Tibial nerve (tissue), 4 donors: ENCODE data around the gene NPLOC4. TPM values are rescaled to one million over a fixed set of nuclear protein-coding genes. Genes with fewer than 3 reads are reported as not detected.
"Not testable (repeated sequence)": the region's sequence is repeated elsewhere in the genome, so short reads cannot be mapped to it uniquely, and the experiment has no call there.

Experiments used
- DNase-seq, 2 donors: peaks; one replicate each; pipeline ENCODE4 v3.0.0-alpha.2; 2019; ENCODE audit warnings: low spot score in 2 of 2
- H3K27ac ChIP-seq, 4 donors: fragments of 200-600 bp; sonication (generic) in 3 of 4; one replicate each; pipeline ENCODE4 v1.5.1; 2017 to 2019; ENCODE audit warnings: mild to moderate bottlenecking in 1 of 4
- H3K27me3 ChIP-seq, 2 donors: fragments of 200-600 bp; sonication (generic) in 1 of 2; one replicate each; pipeline versions ENCODE4 v1.5.1 to v1.6.0; 2017 to 2019
- H3K36me3 ChIP-seq, 3 donors: fragments of 200-600 bp; sonication (generic); one replicate each; pipeline ENCODE4 v1.5.1; 2018 to 2019
- H3K4me1 ChIP-seq, 4 donors: fragments of 200-600 bp; sonication (generic) in 3 of 4; one replicate each; pipeline ENCODE4 v1.5.1; 2017 to 2019
- H3K4me3 ChIP-seq, 4 donors: fragments of 200-600 bp; sonication (generic) in 3 of 4; one replicate each; pipeline ENCODE4 v1.5.1; 2017 to 2019; ENCODE audit warnings: mild to moderate bottlenecking in 1 of 4, moderate library complexity in 1 of 4
- H3K9me3 ChIP-seq, 4 donors: fragments of 200-600 bp; sonication (generic) in 3 of 4; one replicate each; pipeline ENCODE4 v1.5.1; 2017 to 2019
- EP300 ChIP-seq, 2 donors: sonication (generic); formaldehyde crosslinking; IDR thresholded peaks; one replicate each; pipeline ENCODE4 v1.6.1; 2017; ENCODE audit warnings: antibody characterized with exemption in 2 of 2, mild to moderate bottlenecking in 1 of 2
- POLR2A ChIP-seq, 2 donors: fragments of 450-650 bp; IDR thresholded peaks; one replicate each; pipeline ENCODE4 v1.6.1; 2017; ENCODE audit warnings: antibody characterized with exemption in 2 of 2, mild to moderate bottlenecking in 2 of 2, moderate library complexity in 2 of 2
- WGBS, 2 donors: methylation state at CpG; one replicate each; pipeline ENCODE4 v1.1.5; 2018; 5-methylcytosine and 5-hydroxymethylcytosine counted together
- total RNA-seq, 4 donors: library from RNA; depleted of rRNA; stranded (reverse); fragments of >200 nt; gene quantifications; one replicate each; pipeline ENCODE4 v1.1.0, GENCODE V29; 2016
- TF ChIP-seq, protein P1 (sequence below), 5 experiments: fragments of 200-600 bp in 3 of 5; fragments of 450-650 bp in 2 of 5; sonication (generic) in 3 of 5; IDR thresholded peaks; one replicate each; pipeline ENCODE4 v1.5.1; 2016 to 2019; ENCODE audit warnings: antibody characterized with exemption in 5 of 5, mild to moderate bottlenecking in 3 of 5, moderate library complexity in 2 of 5

Gene NPLOC4
- total RNA-seq, 4 donors from 2014 or later = 51.1 to 79.2 (median 62.1) TPM

- H3K9me3 ChIP-seq = no peaks in the 10 kb centered on the region
- no peaks in the 10 kb centered on the region for H3K27me3 ChIP-seq
- peaks cover 0 to 33% (median 23%) of the 10 kb centered on the region in 4 donors for H3K4me1 ChIP-seq
- no peak overlapping the region for H3K27ac ChIP-seq
- no peak for DNase-seq
- TF ChIP-seq EP300 (IDR thresholded peaks at IDR 0.05) = no peak
- TF ChIP-seq POLR2A (IDR thresholded peaks at IDR 0.05) = no peak
- TF ChIP-seq, protein P1, sequence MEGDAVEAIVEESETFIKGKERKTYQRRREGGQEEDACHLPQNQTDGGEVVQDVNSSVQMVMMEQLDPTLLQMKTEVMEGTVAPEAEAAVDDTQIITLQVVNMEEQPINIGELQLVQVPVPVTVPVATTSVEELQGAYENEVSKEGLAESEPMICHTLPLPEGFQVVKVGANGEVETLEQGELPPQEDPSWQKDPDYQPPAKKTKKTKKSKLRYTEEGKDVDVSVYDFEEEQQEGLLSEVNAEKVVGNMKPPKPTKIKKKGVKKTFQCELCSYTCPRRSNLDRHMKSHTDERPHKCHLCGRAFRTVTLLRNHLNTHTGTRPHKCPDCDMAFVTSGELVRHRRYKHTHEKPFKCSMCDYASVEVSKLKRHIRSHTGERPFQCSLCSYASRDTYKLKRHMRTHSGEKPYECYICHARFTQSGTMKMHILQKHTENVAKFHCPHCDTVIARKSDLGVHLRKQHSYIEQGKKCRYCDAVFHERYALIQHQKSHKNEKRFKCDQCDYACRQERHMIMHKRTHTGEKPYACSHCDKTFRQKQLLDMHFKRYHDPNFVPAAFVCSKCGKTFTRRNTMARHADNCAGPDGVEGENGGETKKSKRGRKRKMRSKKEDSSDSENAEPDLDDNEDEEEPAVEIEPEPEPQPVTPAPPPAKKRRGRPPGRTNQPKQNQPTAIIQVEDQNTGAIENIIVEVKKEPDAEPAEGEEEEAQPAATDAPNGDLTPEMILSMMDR (IDR thresholded peaks at IDR 0.05) = no peak
- H3K36me3 ChIP-seq = peaks cover 0 to 27% (median 0%) of the 10 kb centered on the region in 3 donors
- 80 to 86% methylated on average over 11 of the region's 11 CpGs for WGBS, 2 donors
- H3K4me3 ChIP-seq = no peak overlapping the region
Measured at GRCh38 chr17:81680150-81680549, 43.2 kb upstream of the NPLOC4 start.

GRCh38 chr17:81676906-81677305, 40.0 kb upstream of the NPLOC4 start:
- H3K9me3 ChIP-seq = no peaks in the 10 kb centered on the region
- peaks cover 0 to 10% (median 3%) of the 10 kb centered on the region in 4 donors for H3K4me1 ChIP-seq
- no peak for TF ChIP-seq POLR2A (IDR thresholded peaks at IDR 0.05)
- TF ChIP-seq EP300 (IDR thresholded peaks at IDR 0.05) = no peak
- TF ChIP-seq, protein P1 (IDR thresholded peaks at IDR 0.05) = no peak
- no peak overlapping the region for H3K4me3 ChIP-seq
- H3K36me3 ChIP-seq = peaks cover 0 to 59% (median 0%) of the 10 kb centered on the region in 3 donors
- H3K27ac ChIP-seq = no peak overlapping the region
- no peaks in the 10 kb centered on the region for H3K27me3 ChIP-seq
- no peak for DNase-seq
- WGBS, 2 donors = 88 to 94% methylated on average over 14 to 17 of the region's 17 CpGs

DNA sequence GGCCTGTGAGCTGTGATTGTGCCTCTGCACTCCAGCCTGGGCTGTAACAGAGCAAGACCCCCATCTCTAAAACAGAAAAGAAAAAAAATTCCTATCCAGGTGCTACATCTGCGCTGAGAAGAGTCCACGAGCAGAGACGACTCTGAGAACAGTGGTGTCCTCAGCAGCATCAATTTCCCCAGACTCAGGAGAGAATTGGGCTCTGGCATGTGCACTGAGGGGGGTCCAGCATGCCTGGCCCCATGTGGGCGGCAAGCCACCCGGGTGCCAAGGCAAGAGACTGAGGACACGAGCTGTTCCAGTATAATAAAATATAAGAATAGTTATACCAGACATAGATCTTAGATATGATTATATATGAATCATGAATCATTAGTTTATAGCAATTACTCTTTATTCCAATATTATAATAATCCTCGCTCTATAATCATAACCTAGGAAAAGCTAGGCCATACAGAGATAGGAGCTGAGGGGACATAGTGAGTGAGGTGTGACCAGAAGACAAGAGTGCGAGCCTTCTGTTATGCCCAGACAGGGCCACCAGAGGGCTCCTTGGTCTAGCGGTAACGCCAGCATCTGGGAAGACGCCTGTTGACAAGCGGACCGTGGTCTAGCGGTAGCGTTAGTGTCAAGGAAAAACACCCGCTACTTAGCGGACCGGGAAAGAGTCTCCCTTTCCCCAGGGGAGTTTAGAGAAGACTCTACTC, 38.8 kb upstream of the NPLOC4 start:
- whole genome bisulfite sequencing, 2 donors = 33 to 36% methylated on average over 18 of the region's 18 CpGs
- not testable (repeated sequence) for H3K4me3 ChIP-seq, H3K27me3 ChIP-seq, H3K9me3 ChIP-seq, DNase-seq, H3K27ac ChIP-seq, H3K4me1 ChIP-seq
- H3K36me3 ChIP-seq = peaks cover 0 to 59% (median 3%) of the 10 kb centered on the region in 3 donors
- TF ChIP-seq, protein P1 (IDR thresholded peaks at IDR 0.05) = peak; percentile 53 to 56 (median 55)

DNA sequence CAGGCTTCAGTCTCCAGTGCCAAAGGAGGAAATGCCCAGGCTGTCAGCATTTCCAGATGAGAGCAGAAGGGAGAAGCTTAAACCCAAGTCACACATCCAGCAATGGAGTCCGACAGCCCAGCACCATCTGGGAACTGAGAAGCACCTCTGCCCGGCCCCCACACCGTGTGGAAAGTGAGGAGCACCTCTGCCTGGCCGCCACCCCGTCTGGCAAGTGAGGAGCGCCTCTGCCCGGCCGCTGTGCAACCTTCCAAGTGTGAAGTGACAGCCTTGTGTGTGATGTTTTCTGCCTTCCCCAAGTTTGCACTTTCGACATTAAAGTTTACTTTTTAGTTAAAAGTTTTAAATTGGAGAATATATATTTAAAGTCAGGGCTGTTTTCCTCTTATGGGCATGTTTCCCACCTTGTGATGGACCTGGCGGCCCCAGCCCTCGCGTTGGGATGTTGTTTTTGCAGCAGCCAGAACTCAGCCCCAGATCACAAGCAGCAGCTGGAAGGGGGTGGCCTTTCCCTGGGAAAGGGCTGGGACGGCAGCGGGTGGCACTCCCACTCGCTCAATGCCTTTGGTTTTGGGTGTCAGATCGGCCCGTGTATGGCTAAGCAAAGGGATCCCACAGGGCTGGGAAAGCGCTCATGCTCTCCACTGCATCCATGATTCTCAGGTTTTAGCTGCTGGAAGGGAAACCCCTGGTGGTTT, 36.8 kb upstream of the NPLOC4 start:
- peaks cover 0 to 62% (median 14%) of the 10 kb centered on the region in 3 donors for H3K36me3 ChIP-seq
- H3K4me3 ChIP-seq = no peak overlapping the region

More for the DNA sequence above, 36.8 kb upstream of the NPLOC4 start:
- 81 to 83% methylated on average over 18 of the region's 18 CpGs for WGBS, 2 donors
- Histone ChIP-seq H3K9me3 (no peaks in the 10 kb centered on the region), H3K27me3 (no peaks in the 10 kb centered on the region), H3K4me1 (peaks cover 0 to 6% (median 0%) of the 10 kb centered on the region in 4 donors), H3K27ac (no peak overlapping the region)
- DNase-seq = no peak
- TF ChIP-seq, protein P1 (IDR thresholded peaks at IDR 0.05) = no peak
- no peak for TF ChIP-seq POLR2A (IDR thresholded peaks at IDR 0.05)
- no peak for TF ChIP-seq EP300 (IDR thresholded peaks at IDR 0.05)
